ENCODE data around the gene ADCY10.

GRCh38 chr1:167836197-167836596 lies 77.7 kb downstream of the ADCY10 start:
- TF ChIP-seq POLR2A (IDR thresholded peaks at IDR 0.05), result no peak
- no peak for TF ChIP-seq CTCF (IDR thresholded peaks at IDR 0.05)

Measured in esophagus squamous epithelium (tissue), 4 donors.